BJ (cell line): ENCODE results near the gene ELL. TPM values are rescaled to one million over a fixed set of nuclear protein-coding genes. Genes with fewer than 3 reads are reported as not detected.
A peak's percentile ranks its signal among the peaks of the same experiment; 100 is the strongest.

Source experiments
- CTCF ChIA-PET: fragments of 350-600 bp; formaldehyde crosslinking; extraction: SDS; loops from one replicate; lab custom pipeline; 2021; ENCODE audit warnings: antibody characterized with exemption, inconsistent platforms; lab: Yijun Ruan, JAX
- POLR2A ChIA-PET: fragments of 300-600 bp; sonication (Branson Sonifier 250); formaldehyde crosslinking; extraction: SDS; loops from one replicate; lab custom pipeline; 2021; ENCODE audit warnings: antibody characterized with exemption; lab: Charles Lee
- DNase-seq: peaks from one replicate; pipeline ENCODE4 v3.0.0-alpha.2; 2011; ENCODE audit warnings: low read depth
- H3K27me3 ChIP-seq: 2 replicates; pipeline ENCODE4 v1.6.0; 2011; ENCODE audit warnings: low read length; ENCODE audit not compliant: control insufficient read depth, insufficient read depth
- H3K36me3 ChIP-seq: 2 replicates; pipeline ENCODE4 v1.5.1; 2011; ENCODE audit warnings: low read length; ENCODE audit not compliant: control insufficient read depth, insufficient read depth
- H3K4me3 ChIP-seq: 2 replicates; pipeline ENCODE4 v1.5.1; 2011; ENCODE audit warnings: low read depth, mild to moderate bottlenecking, control low read depth, low read length
- polyA plus RNA-seq: library from polyadenylated mRNA; depleted of rRNA; stranded (reverse); fragments of >200 nt; gene quantifications from 2 replicates; pipeline ENCODE4 v1.2.3, GENCODE V29; 2011
- TF ChIP-seq, protein P1 (sequence below): IDR thresholded peaks from 2 replicates; pipeline ENCODE4 v1.5.1; 2011; ENCODE audit warnings: low read depth, mild to moderate bottlenecking, control low read depth, inconsistent platforms, low read length, moderate library complexity; ENCODE audit not compliant: insufficient read depth

ELL gene
- polyA plus RNA-seq, 1 experiment = 10.2 TPM

- TF ChIP-seq, protein P1, sequence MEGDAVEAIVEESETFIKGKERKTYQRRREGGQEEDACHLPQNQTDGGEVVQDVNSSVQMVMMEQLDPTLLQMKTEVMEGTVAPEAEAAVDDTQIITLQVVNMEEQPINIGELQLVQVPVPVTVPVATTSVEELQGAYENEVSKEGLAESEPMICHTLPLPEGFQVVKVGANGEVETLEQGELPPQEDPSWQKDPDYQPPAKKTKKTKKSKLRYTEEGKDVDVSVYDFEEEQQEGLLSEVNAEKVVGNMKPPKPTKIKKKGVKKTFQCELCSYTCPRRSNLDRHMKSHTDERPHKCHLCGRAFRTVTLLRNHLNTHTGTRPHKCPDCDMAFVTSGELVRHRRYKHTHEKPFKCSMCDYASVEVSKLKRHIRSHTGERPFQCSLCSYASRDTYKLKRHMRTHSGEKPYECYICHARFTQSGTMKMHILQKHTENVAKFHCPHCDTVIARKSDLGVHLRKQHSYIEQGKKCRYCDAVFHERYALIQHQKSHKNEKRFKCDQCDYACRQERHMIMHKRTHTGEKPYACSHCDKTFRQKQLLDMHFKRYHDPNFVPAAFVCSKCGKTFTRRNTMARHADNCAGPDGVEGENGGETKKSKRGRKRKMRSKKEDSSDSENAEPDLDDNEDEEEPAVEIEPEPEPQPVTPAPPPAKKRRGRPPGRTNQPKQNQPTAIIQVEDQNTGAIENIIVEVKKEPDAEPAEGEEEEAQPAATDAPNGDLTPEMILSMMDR = no peak
- no peak overlapping the region for H3K4me3 ChIP-seq
- POLR2A ChIA-PET = interaction anchor here (0.6 kb wide), 1 partner anchor 15 kb away, joined by 6 read pairs; no protein-coding TSS in a partner anchor
Observed at GRCh38 chr19:18480006-18480691, 41.7 kb downstream of the ELL start.

GRCh38 chr19:18478545-18479311 is 43.1 kb downstream of the ELL start:
- CTCF ChIA-PET = interaction anchor here (0.7 to 6.9 kb wide), 6 partner anchors 10 to 508 kb away, joined by 3 to 35 read pairs (median 3); no protein-coding TSS in a partner anchor
- POLR2A ChIA-PET = no interaction called here
- TF ChIP-seq, protein P1 = no peak

More at GRCh38 chr19:18480006-18480691, 41.7 kb downstream of the ELL start:
- Histone ChIP-seq H3K36me3 (no peaks in the 10 kb centered on the region), H3K27me3 (no peaks in the 10 kb centered on the region)
- peak; percentile 53 for DNase-seq
- CTCF ChIA-PET = interaction anchor here (0.6 to 6.9 kb wide), 8 partner anchors 9 to 583 kb away, joined by 3 to 35 read pairs (median 4); partner anchors contain the start of gene ELL

DNA sequence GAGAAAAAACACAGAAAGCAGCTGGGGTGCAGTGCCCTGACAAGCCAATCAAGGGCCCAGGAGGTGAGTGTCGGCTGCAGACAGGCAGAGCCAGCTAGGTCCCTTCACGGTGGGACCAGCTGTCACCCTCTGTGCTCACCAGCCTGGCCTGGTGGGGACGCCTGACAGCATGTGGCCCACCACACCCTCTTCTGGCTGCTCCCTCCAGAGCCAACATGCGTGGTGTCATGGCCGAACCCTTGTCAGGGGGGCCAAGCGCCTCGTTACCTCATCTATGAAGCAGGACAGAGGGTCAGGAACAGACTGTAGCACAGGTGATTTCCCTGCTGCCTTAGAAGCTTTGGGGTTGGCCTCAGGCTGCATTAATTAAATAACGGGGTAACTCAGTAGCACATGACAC is 43.9 kb downstream of the ELL start:
- TF ChIP-seq, protein P1 = no peak
- ChIA-PET POLR2A (no interaction called here), CTCF (interaction anchor here (0.8 to 6.9 kb wide), 5 partner anchors 9 to 42 kb away, joined by 3 to 35 read pairs (median 3); no protein-coding TSS in a partner anchor)
- Histone ChIP-seq H3K27me3 (no peaks in the 10 kb centered on the region), H3K4me3 (no peak overlapping the region), H3K36me3 (peaks cover 3% of the 10 kb centered on the region)
- no peak for DNase-seq

More at GRCh38 chr19:18478545-18479311, 43.1 kb downstream of the ELL start:
- H3K4me3 ChIP-seq = no peak overlapping the region
- peak; percentile 72 for DNase-seq
- H3K36me3 ChIP-seq = no peaks in the 10 kb centered on the region; the same call in 1 of the 2 replicates
- H3K27me3 ChIP-seq = no peaks in the 10 kb centered on the region

DNA sequence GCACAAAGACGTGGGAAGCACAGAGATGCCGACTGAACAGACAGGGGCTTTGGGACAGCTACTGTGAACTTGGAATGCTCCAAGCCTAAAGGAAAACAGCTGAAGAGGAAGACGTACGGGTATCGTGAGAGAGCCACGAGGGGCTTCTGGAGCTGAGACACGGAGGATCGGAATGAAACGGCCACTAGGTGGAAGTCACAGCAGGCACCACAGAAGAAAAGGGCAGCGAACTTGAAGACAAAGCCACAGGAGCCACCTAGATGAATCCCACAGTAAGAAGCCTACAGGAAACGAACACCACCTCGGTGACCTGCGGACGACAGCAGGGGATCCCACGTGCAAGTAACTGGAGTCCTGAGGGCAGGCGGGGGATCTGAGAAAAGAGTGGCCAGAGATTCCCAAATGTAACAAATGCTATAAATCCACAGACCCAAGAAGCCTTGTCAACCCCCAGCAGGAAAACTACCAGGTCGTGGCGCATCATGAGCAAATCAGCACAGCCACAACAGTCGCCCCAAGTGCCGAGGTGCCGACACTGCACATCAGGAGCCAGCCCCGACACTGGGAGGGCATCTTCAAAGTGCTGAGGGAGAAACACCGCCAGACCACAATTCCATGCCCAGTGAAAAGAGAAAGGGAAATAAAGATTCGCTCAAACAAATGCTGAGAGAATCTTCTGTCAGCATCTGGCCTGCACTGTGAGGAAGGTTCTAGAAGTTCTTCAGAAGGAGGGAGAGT is 44.7 kb downstream of the ELL start:
- no peak overlapping the region for H3K4me3 ChIP-seq
- no peak for DNase-seq
- H3K27me3 ChIP-seq = no peaks in the 10 kb centered on the region
- CTCF ChIA-PET = interaction anchor here (1.0 to 6.9 kb wide), 4 partner anchors 8 to 43 kb away, joined by 4 to 39 read pairs (median 20); no protein-coding TSS in a partner anchor
- peaks cover 9% of the 10 kb centered on the region for H3K36me3 ChIP-seq
- TF ChIP-seq, protein P1 = peak; percentile 39
- POLR2A ChIA-PET = no interaction called here
